T-helper 1 cell treated with Interleukin-12 subunit alpha and Interleukin-12 subunit beta and Interleukin-4 antibody, amounts not matched to agents 30 μg/mL and 1 μg/mL, for 36 hours (primary cell): ENCODE results near the gene LPCAT3.

Experiments
- H3K27ac Mint-ChIP-seq: one replicate; pipeline ENCODE4 v1.8.0; 2021; ENCODE audit warnings: mild to moderate bottlenecking, mixed read lengths
- H3K27me3 Mint-ChIP-seq: one replicate; pipeline ENCODE4 v1.8.0; 2021; ENCODE audit warnings: low read depth, mixed read lengths
- H3K36me3 Mint-ChIP-seq: one replicate; pipeline ENCODE4 v1.8.0; 2021; ENCODE audit warnings: low read depth, mixed read lengths
- H3K4me1 Mint-ChIP-seq: one replicate; pipeline ENCODE4 v1.8.0; 2021; ENCODE audit warnings: low read depth, mixed read lengths
- H3K4me3 Mint-ChIP-seq: one replicate; pipeline ENCODE4 v1.8.0; 2021; ENCODE audit warnings: mild to moderate bottlenecking, moderate library complexity, mixed read lengths
- H3K9me3 Mint-ChIP-seq: one replicate; pipeline ENCODE4 v1.8.0; 2021; ENCODE audit warnings: mixed read lengths

LPCAT3 gene

DNA sequence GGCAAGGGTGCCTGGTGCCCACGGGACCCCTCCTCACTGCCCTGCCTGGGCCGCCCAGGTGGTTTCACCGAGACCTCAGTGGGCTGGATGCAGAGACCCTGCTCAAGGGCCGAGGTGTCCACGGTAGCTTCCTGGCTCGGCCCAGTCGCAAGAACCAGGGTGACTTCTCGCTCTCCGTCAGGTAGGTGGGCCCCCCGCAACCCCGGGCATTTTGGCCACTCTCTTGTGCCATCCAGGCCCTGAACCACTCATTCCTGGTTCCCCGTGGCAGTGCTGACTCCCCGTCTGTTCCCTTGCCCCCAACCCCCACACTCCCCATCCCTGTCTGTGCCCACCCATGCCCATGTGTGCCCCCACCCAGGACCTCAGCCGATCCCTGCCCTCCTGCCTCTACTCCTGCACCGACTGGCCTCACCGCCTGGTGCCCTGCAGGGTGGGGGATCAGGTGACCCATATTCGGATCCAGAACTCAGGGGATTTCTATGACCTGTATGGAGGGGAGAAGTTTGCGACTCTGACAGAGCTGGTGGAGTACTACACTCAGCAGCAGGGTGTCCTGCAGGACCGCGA lies 66.6 kb downstream of the LPCAT3 start:
- H3K9me3 Mint-ChIP-seq: no peaks in the 10 kb centered on the region
- peak overlapping the region; percentile 98 for H3K4me3 Mint-ChIP-seq
- peak overlapping the region; percentile 98 for H3K27ac Mint-ChIP-seq
- H3K27me3 Mint-ChIP-seq: no peaks in the 10 kb centered on the region
- peaks cover 75% of the 10 kb centered on the region for H3K4me1 Mint-ChIP-seq
- peaks cover 31% of the 10 kb centered on the region for H3K36me3 Mint-ChIP-seq

DNA sequence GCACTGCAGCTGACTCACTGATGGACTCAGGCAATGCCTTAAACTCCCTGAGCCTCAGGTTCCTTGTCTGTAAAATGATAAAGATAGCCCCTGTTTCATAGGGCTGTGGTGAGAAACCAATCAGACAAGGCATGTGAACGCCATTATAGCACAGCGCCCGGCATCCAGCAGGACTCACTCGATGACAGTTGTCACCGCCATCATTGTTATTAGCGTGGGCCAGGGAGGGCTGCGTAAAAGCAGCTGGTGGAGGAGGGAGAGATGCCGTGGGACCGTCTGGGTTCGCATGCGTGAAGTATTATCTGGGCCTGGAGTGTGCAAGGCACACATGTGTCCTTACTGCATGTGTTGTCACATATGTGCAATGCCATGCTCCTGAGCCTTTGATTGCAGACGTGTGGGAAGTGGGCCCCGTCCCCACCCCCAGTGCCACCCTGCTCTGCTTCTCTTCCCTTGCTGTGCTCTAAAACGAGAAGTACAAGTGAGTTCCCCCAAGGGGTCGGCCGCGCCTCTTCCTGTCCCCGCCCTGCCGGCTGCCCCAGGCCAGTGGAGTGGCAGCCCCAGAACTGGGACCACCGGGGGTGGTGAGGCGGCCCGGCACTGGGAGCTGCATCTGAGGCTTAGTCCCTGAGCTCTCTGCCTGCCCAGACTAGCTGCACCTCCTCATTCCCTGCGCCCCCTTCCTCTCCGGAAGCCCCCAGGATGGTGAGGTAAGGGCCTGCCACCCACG lies 67.3 kb downstream of the LPCAT3 start, which contains the start of gene PTPN6:
Gene PTPN6, plus strand, starts transcription at position 546 of the 730 bp plus-strand sequence. Its CDS starts 157 bp downstream, at position 703.
- peak within 1 kb of the TSS; percentile 98 for H3K27ac Mint-ChIP-seq
- H3K4me1 Mint-ChIP-seq: peaks cover 75% of the 10 kb centered on the region
- no peaks in the 10 kb centered on the region for H3K9me3 Mint-ChIP-seq
- H3K4me3 Mint-ChIP-seq: peak within 1 kb of the TSS; percentile 98
- H3K36me3 Mint-ChIP-seq: peaks cover 25% of the 10 kb centered on the region
- no peaks in the 10 kb centered on the region for H3K27me3 Mint-ChIP-seq

DNA sequence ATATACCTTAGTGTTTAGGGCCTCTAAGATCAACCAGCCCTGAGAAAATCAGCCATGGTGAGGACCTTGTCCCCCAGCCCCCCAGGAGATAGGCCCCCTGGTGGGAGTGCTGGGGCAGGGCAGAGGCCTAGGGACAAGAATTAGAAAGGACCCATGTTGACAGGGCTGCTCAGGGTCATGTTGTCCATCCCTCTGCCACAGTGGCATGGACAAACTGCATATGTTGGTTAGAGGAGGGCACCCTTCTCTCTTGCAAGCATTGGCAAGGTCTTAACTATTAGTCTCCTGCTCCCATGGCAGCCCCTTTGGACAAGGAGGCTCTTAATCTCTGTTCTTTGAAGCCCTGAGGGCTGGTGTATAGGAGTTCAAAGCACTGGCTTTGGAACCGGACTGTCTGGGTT lies 67.9 kb downstream of the LPCAT3 start:
- Mint-ChIP-seq H3K4me1 (peaks cover 76% of the 10 kb centered on the region), H3K27me3 (no peaks in the 10 kb centered on the region), H3K4me3 (peak overlapping the region; percentile 98), H3K9me3 (no peaks in the 10 kb centered on the region), H3K27ac (peak overlapping the region; percentile 98), H3K36me3 (peaks cover 19% of the 10 kb centered on the region)

DNA sequence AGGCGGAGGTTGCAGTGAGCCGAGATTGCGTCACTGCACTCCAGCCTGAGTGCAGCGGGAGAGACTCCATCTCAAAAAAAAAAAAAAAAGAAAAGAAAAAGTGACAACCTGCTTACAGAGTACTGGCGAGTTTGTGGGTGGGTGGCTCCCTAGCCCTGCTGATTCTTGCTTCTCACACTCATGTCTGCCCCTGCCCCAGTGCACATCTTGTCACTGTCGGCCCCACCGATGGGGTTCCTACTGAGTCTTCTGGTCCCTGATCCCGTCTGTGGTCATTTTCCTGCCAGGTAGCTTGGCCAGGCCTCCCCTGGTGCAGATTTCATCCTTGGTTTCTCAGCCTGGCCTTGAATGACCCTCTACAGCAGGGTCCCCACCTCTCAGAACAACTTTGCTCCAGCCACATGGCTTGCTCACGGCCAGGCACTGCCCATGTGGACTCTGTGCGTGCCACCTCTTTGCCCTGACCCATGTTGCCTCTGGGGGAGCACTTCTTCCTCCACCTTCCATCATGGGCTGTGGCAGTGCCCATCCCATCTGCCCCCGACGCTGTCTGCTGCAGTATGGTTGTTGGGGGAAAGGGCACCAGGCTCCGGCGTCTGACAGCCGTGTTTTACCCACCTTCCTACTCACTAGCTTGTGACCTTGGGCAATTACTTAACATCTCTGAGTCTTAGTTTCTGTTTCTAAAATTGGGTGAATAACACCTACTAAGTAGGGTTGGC lies 69.2 kb downstream of the LPCAT3 start:
- peaks cover 71% of the 10 kb centered on the region for H3K4me1 Mint-ChIP-seq
- H3K9me3 Mint-ChIP-seq: no peaks in the 10 kb centered on the region
- H3K36me3 Mint-ChIP-seq: peaks cover 14% of the 10 kb centered on the region
- no peaks in the 10 kb centered on the region for H3K27me3 Mint-ChIP-seq
- H3K4me3 Mint-ChIP-seq: peak overlapping the region; percentile 71
- H3K27ac Mint-ChIP-seq: peak overlapping the region; percentile 93

DNA sequence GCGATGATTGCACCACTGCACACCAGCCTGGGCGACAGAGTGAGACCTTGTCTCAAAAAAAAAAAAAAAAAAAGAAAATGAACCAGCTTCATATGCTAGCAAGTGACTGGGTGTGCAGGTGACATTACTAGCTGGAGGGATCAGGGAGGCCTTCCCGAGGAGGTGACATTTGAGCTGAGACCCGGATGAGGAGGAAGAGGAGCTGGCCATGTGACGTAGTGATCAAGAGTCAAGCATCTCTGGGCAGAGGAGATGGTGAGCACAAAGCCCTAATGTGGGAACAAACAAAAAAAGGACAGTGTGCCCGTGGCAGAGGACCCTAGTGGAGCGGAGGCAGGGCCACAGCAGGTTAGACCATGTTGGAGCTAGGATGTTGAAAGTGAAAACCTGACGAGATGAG lies 70.7 kb downstream of the LPCAT3 start:
- Mint-ChIP-seq H3K4me3 (peak overlapping the region; percentile 14), H3K36me3 (peaks cover 10% of the 10 kb centered on the region), H3K9me3 (no peaks in the 10 kb centered on the region), H3K4me1 (peaks cover 67% of the 10 kb centered on the region), H3K27ac (peak overlapping the region; percentile 70), H3K27me3 (no peaks in the 10 kb centered on the region)

DNA sequence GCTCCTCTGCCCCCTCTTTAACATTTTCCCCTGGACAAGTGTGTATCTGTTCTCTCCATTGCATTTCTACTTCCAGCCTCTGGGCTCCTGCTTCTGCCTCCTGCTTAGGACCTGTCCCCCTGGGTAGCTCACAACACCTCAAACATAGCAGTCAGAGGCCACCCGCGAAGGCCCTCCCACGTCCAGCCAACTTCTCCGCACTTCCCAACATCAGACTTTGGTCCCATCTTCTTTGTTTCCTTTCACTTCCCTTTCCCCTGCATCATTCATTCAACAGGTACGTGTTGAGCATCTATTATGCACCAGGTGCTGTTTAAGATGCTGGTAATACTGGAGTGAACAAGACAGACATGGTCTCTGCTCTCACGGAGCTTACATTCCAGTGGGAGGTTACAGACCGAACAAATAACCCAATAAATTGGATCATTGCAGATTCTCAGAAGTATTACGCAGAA lies 71.3 kb downstream of the LPCAT3 start:
- Mint-ChIP-seq H3K27me3 (no peaks in the 10 kb centered on the region), H3K4me3 (peak overlapping the region; percentile 85)

DNA sequence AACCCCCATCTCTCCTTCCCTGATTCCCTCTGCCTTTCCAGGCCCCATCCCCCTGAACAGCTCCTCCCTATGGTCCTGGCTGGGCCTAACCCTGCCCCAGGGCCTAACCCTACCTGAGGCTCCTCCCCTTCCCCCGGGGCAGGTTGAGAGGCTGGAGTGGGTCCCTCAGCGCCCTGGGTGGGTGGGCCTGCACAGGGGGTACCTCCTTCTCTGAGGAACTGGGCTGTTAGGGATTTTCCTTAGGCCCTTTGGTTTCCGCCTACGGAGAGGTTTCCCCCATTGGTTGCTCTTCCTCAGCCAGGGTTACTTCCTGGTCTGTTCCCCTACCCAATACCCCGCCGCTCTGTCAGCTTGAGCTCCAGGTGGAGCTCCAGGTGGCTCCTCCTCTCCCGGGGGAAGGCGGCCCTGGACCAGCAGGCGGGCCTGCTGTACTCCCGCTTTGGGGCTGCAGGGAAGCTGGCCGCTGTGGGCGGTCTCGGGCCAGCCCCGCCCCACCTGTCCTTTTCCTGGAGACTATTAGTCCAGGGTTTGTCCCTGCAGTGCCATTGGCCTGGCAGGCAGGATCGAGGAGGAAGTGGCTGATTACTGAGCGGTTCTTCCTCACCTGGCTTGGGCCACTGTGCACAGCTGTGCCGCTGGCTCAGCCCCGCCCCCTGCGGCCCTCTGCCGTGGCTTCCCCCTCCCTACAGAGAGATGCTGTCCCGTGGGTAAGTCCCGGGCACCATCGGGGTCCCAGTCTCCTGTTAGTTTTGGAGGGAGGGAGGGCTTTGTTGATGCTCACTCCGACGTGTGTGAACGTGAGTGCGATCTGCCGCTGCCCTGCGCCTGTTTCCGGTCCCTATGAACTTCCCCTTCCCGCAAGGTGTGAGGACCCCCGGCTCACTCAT lies 72.0 kb downstream of the LPCAT3 start:
- Mint-ChIP-seq H3K36me3 (peaks cover 3% of the 10 kb centered on the region), H3K9me3 (no peaks in the 10 kb centered on the region), H3K4me1 (peaks cover 64% of the 10 kb centered on the region), H3K27ac (peak overlapping the region; percentile 96), H3K27me3 (no peaks in the 10 kb centered on the region), H3K4me3 (peak overlapping the region; percentile 85)

More for the DNA sequence above, 71.3 kb downstream of the LPCAT3 start:
- Mint-ChIP-seq H3K9me3 (no peaks in the 10 kb centered on the region), H3K4me1 (peaks cover 64% of the 10 kb centered on the region), H3K27ac (peak overlapping the region; percentile 96), H3K36me3 (peaks cover 6% of the 10 kb centered on the region)

DNA sequence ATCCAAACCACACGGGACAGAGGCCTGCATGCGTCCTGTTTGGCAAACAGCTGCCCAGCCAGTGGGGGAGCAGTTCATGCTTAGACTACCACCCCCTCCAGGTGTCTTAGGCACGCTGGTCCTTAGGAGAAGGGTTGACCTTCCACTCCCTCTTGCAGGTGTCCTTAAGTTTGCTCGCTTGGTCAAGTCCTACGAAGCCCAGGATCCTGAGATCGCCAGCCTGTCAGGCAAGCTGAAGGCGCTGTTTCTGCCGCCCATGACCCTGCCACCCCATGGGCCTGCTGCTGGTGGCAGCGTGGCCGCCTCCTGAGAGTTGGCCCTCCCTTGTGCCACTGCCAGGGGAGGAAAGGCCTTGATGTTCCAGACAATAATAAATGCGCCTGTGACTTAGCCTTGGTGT lies 72.7 kb downstream of the LPCAT3 start:
- Mint-ChIP-seq H3K36me3 (peaks cover 3% of the 10 kb centered on the region), H3K27me3 (no peaks in the 10 kb centered on the region), H3K4me1 (peaks cover 60% of the 10 kb centered on the region), H3K9me3 (no peaks in the 10 kb centered on the region), H3K4me3 (peak overlapping the region; percentile 85), H3K27ac (peak overlapping the region; percentile 96)

DNA sequence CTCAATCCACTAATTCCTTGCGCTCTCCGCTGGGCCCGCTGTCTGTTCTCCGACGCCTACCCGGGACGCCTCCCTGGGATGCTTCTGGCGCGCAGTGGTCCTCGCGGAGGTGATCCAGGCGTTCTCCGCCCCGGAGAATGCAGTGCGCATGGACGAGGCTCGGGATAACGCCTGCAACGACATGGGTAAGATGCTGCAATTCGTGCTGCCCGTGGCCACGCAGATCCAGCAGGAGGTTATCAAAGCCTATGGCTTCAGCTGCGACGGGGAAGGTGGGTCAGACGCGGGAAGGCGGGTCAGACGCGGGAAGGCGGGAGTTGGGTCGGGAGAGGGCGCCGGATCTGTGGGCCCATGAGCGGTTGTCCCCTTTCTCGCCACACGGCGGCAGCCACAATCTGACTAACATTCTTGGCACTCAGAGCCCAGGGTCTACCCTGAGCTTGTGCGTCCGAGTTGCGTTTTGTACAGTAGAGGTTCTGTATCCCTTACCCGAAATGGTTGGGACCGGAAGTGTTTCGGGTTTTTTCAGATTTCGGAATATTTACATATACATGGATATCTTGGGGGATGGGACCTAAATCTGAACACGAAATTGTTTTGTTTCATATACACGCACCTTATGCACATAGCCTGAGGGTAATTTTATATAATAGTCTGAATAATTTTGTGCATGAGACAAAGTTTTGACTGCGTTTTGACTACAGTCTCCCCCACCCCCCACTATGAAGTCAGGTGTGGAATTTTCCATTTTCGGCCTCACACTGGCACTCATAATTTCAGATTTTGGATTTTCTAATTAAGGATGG lies 73.7 kb downstream of the LPCAT3 start:
- no peaks in the 10 kb centered on the region for H3K27me3 Mint-ChIP-seq
- peak overlapping the region; percentile 85 for H3K4me3 Mint-ChIP-seq
- H3K9me3 Mint-ChIP-seq: no peaks in the 10 kb centered on the region
- H3K27ac Mint-ChIP-seq: peak overlapping the region; percentile 96
- peaks cover 51% of the 10 kb centered on the region for H3K4me1 Mint-ChIP-seq
- H3K36me3 Mint-ChIP-seq: peaks cover 3% of the 10 kb centered on the region

DNA sequence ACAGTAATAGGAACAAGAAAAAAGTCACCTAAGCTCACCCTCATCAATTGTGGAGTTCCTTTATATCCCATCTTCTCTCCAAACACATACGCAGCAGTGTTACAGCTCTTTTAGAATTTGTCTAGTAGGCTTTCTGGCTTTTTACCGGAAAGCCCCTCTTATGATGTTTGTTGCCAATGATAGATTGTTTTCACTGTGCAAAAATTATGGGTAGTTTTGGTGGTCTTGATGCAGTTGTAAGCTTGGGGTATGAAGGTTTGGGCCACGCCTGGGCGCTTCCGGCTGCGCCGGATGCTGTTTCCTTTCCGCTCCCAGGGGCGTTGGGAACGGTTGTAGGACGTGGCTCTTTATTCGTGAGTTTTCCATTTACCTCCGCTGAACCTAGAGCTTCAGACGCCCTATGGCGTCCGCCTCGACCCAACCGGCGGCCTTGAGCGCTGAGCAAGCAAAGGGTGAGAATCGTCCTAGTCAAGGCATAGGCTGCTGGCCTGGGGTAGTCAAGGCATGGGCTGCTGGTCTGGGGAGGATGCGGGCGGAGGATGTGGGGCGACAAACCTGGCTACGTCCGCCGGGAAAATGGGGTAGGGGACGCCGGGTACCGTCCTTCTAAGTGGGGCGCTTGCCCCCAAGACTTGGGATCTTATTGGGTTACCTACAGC lies 74.4 kb downstream of the LPCAT3 start, which contains the start of the genes C12orf57 and RNU7-1:
Gene C12orf57, plus strand, starts transcription at position 301 of the 659 bp plus-strand sequence. Its CDS starts 100 bp downstream, at position 401.
Gene RNU7-1, plus strand, starts transcription at position 95 of the 659 bp plus-strand sequence.
- Mint-ChIP-seq H3K4me3 (peak within 1 kb of the TSS; percentile 85), H3K9me3 (no peaks in the 10 kb centered on the region), H3K27ac (peak within 1 kb of the TSS; percentile 96), H3K4me1 (peaks cover 46% of the 10 kb centered on the region), H3K27me3 (no peaks in the 10 kb centered on the region), H3K36me3 (peaks cover 7% of the 10 kb centered on the region)

DNA sequence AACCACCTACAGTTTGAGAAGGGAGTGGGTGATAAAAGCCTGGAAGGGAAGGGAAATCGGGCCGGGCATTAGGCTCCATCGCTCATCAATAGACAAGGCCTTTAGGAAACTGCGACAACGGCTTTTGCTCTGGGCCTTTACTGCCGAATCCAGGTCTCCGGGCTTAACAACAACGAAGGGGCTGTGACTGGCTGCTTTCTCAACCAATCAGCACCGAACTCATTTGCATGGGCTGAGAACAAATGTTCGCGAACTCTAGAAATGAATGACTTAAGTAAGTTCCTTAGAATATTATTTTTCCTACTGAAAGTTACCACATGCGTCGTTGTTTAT lies 74.9 kb downstream of the LPCAT3 start:
- H3K27me3 Mint-ChIP-seq: no peaks in the 10 kb centered on the region
- peak overlapping the region; percentile 96 for H3K27ac Mint-ChIP-seq
- H3K36me3 Mint-ChIP-seq: peaks cover 7% of the 10 kb centered on the region
- H3K4me3 Mint-ChIP-seq: peak overlapping the region; percentile 85
- H3K9me3 Mint-ChIP-seq: no peaks in the 10 kb centered on the region
- H3K4me1 Mint-ChIP-seq: peaks cover 44% of the 10 kb centered on the region

DNA sequence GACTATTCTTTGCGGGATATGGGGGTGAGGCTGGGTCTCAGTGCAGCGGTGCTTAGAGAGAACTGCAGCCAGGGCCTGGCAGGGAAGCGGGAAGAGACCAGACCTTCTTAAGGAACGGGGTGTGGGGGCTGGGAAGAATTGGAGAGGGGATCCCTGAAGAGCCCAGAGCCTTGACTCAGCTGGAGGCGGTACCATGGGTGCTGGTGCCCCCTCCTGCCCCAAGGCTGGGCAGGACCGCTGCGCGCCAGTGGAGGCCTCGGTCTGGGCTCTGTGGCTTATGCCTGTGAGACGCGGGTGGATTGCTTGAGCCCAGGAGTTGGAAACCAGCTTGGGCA lies 76.0 kb downstream of the LPCAT3 start:
- H3K4me1 Mint-ChIP-seq: peaks cover 37% of the 10 kb centered on the region
- peaks cover 6% of the 10 kb centered on the region for H3K36me3 Mint-ChIP-seq
- no peaks in the 10 kb centered on the region for H3K9me3 Mint-ChIP-seq
- H3K4me3 Mint-ChIP-seq: no peak overlapping the region
- H3K27me3 Mint-ChIP-seq: no peaks in the 10 kb centered on the region
- H3K27ac Mint-ChIP-seq: peak overlapping the region; percentile 96

DNA sequence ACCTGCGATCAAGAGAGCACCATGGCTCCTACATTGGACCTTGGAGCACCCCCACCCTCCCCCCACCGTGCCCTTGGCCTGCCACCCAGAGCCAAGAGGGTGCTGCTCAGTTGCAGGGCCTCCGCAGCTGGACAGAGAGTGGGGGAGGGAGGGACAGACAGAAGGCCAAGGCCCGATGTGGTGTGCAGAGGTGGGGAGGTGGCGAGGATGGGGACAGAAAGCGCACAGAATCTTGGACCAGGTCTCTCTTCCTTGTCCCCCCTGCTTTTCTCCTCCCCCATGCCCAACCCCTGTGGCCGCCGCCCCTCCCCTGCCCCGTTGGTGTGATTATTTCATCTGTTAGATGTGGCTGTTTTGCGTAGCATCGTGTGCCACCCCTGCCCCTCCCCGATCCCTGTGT lies 76.5 kb downstream of the LPCAT3 start:
- no peaks in the 10 kb centered on the region for H3K27me3 Mint-ChIP-seq
- H3K4me3 Mint-ChIP-seq: no peak overlapping the region
- H3K9me3 Mint-ChIP-seq: no peaks in the 10 kb centered on the region
- H3K36me3 Mint-ChIP-seq: peaks cover 6% of the 10 kb centered on the region
- H3K27ac Mint-ChIP-seq: peak overlapping the region; percentile 31
- peaks cover 34% of the 10 kb centered on the region for H3K4me1 Mint-ChIP-seq
